NCI-H2196 (cell line): Measurements from ENCODE around the gene EYA3.
"Not testable (repeated sequence)": the region's sequence is repeated elsewhere in the genome, so short reads cannot be mapped to it uniquely, and the experiment has no call there.

Experiments
- DNase-seq: peaks from one replicate; lab custom pipeline; 2025; ENCODE audit not compliant: unreplicated experiment; lab: John Stamatoyannopoulos, UW

Gene EYA3

GRCh38 chr1:28028873-28029654 is 59.3 kb downstream of the EYA3 start:
- DNase-seq: no peak

GRCh38 chr1:28027660-28028059 is 60.8 kb downstream of the EYA3 start:
- DNase-seq: no peak

- DNase-seq: no peak
These were observed 61.2 kb downstream of the EYA3 start for GRCh38 chr1:28027238-28027637.

- DNase-seq: no peak
These were observed 62.1 kb downstream of the EYA3 start for GRCh38 chr1:28026329-28026728.

- DNase-seq: no peak
These were observed 67.3 kb downstream of the EYA3 start for GRCh38 chr1:28021064-28021463.

GRCh38 chr1:28010969-28011368 is 77.4 kb downstream of the EYA3 start:
- no peak for DNase-seq

- DNase-seq: not testable (repeated sequence)
These were observed 85.3 kb downstream of the EYA3 start for GRCh38 chr1:28003117-28003516.

GRCh38 chr1:28002600-28002999 is 85.8 kb downstream of the EYA3 start:
- DNase-seq: no peak

GRCh38 chr1:27999055-27999454 is 89.4 kb downstream of the EYA3 start:
- no peak for DNase-seq

- not testable (repeated sequence) for DNase-seq
These were observed 93.9 kb downstream of the EYA3 start for GRCh38 chr1:27994526-27994925.

GRCh38 chr1:27994060-27994459 is 94.3 kb downstream of the EYA3 start:
- no peak for DNase-seq

- DNase-seq: no peak
These were observed 95.2 kb downstream of the EYA3 start for GRCh38 chr1:27993241-27993640.

GRCh38 chr1:27992276-27992675 is 96.1 kb downstream of the EYA3 start:
- no peak for DNase-seq

- DNase-seq: no peak
These were observed 97.4 kb downstream of the EYA3 start for GRCh38 chr1:27990920-27991537.

- no peak for DNase-seq
These were observed 107.3 kb downstream of the EYA3 start for GRCh38 chr1:27981145-27981544.

- no peak for DNase-seq
These were observed 108.1 kb downstream of the EYA3 start for GRCh38 chr1:27980216-27980845.

- no peak for DNase-seq
These were observed 108.6 kb downstream of the EYA3 start for GRCh38 chr1:27979859-27980201.

GRCh38 chr1:27979151-27979858 is 109.1 kb downstream of the EYA3 start:
- peak; percentile 32 for DNase-seq

- no peak for DNase-seq
These were observed 114.0 kb downstream of the EYA3 start for GRCh38 chr1:27974417-27974781.

GRCh38 chr1:27973771-27974416 is 114.5 kb downstream of the EYA3 start:
- no peak for DNase-seq

GRCh38 chr1:27972141-27972540 is 116.3 kb downstream of the EYA3 start:
- no peak for DNase-seq
